Smooth muscle cell of the brain vasculature (primary cell): ENCODE measurements around the gene SH3D19.
"Not testable (repeated sequence)": the region's sequence is repeated elsewhere in the genome, so short reads cannot be mapped to it uniquely, and the experiment has no call there.

Experiments used
- DNase-seq: peaks from one replicate; pipeline ENCODE4 v3.0.0-alpha.2; 2012; ENCODE audit warnings: low read depth, low spot score

The SH3D19 gene

DNA sequence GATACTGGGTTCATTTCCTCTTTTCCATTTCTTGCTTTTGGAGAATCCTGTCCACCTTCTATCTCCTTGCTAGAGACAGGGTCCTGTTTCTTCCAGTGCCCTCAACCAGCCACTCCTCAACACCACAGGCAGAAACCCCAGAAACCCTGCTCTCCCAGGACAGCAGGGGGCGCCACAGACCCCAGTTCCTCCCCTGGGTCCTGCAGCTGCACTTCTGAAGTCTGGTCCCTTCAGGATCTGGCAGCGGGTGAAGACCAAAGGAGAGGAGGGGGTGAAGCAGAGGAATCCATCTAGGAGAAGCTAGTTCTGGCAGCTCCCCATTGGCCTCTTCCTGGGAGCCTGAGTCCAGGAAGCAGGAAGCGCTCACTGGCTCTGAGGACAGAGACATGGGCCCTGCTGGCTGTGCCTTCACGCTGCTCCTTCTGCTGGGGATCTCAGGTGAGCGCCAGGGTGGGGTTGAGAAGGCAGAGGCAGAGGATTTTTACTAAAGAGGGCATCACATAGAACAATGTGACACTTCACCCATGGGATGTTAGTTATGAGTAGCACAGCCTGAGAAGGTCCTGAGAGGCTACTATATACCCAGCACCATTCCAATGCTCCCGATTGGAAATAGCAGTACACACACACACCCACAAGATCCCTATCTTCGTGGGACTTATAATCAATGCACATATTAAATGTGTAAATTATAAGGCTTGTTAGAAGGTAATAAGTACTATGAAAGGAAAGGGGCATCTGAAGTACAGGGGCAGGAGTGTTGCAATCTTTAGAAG is 48.4 kb downstream of the SH3D19 start, which contains the start of gene PRSS48:
PRSS48 (plus strand) TSS at position 375 of the 776 bp plus-strand sequence; CDS start at position 387, 12 bp downstream.
- peak; percentile 20 for DNase-seq

DNA sequence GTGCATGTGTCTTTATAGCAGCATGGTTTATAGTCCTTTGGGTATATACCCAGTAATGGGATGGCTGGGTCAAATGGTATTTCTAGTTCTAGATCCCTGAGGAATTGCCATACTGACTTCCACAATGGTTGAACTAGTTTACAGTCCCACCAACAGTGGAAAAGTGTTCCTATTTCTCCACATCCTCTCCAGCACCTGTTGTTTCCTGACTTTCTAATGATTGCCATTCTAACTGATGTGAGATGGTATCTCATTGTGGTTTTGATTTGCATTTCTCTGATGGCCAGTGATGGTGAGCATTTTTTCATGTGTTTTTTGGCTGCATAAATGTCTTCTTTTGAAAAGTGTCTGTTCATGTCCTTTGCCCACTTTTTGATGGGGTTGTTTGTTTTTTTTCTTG is 56.5 kb downstream of the SH3D19 start:
- not testable (repeated sequence) for DNase-seq

DNA sequence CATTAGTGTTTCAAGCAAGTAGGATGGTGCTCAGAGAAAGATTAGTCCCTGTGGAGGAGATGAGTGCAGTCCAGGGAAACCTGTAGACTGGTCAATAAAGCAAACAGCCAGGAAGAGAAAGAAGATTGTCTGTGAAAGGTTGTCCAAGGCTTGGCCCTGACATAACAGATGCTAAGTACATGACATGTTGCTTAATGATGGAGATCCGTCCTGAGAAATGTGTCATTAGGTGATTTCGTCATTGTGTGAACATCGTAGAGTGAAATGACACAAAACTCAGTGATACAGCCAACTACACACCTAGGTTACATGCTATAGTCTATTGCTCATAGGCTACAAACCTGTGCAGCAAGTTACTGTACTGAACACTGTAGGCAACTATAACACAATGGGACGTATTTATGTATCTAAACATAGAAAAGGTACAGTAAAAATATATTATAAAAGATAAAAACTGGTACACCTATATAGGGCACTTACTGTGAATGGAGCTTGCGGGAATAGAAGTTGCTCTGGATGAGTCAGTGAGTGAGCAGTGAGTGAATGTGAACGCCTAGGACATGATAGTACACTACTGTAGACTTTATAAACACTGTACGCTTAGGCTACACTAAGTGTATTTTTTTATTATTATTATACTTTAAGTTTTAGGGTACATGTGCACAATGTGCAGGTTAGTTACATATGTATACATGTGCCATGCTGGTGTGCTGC is 57.4 kb downstream of the SH3D19 start:
- DNase-seq: no peak

DNA sequence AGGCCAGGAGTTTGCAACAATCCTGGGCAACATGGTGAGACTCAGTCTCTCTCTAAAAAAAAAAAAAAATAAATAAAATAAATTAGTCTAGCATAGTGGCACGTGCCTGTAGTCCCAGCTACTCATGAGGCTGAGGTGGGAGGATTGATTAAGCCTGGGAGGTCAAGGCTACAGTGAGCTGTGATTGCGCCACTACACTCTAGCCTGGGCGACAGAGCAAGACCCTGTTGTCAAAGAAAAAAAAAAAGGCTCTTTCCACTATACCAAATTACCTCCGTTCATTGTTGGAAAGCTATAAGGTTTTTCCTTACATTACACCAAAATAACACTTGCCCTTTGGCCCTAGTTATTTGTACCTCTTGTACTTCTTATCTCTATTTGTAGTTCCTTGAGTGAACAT is 58.3 kb downstream of the SH3D19 start:
- DNase-seq: no peak

DNA sequence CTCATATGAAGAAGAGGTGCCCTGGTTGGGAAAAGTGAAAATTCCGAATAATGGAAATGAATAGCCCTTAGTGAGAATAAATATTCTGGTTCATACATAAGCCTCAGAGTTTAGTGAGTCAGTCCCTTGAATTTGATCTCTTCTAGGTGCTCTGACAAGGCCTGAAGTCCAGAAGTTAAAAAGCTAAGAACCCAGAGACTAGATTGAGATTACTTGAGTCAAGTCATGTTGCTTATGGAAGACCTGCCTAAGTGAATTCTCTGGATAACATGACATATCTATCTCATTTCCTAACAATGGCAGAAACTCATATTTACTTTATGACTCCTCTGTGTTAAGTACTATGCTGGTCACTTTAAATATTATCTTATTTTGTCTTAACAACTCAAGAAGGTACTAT is 58.9 kb downstream of the SH3D19 start:
- no peak for DNase-seq

DNA sequence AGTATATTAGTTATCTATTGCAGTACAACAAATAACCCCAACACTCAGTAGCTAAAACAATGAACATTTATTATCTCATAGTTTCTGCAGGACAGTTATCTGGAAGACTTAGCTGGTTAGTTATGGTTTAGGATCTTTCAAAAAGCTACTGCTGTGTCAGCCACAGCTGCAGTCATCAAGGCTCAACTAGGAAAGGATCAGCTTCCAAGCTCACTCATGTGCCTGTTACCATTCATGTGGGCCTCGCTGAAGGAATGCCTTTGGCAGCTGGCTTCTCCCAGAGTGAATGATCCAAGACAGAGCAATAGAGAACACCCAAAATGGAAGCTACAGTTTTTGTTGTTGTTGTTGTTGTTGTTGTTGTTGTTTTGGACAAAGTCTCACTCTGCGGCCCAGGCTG is 62.0 kb downstream of the SH3D19 start:
- no peak for DNase-seq

DNA sequence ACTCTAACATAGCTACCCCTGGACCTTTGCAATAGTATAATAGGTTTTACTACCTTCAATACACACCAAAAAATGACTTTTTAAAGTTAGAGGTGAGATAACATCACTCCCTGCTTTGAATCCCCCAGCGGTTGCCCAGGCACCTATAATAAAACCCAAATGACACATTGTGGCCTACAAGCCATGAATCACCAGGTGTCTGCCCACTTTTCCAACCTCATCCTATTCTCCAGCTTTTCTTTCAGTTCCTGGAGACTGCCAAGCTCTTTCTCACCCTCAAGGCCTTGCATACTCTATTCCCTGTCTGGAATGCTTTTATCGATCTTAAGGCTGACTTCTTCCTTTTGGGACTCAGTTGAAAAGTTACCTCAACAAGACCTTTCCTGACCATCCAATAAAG is 64.9 kb downstream of the SH3D19 start:
- DNase-seq: no peak

DNA sequence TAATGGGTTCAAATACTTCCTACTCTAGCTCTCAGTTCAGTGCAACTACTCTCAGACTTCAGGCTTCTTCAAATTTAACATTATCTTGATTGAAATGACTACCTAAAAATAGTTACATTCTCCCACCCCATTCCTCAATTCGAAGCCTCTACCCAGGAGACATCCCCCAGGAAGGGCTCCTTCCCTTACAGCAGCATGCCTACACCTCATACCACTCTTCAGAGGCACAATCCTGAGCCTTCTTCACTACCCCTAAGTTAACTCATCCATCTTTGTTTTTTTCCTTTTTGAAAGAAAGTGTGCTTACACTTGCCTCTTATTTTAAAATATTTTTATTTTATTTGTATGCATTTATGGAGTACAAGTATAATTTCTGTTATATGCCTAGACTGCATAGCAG is 65.7 kb downstream of the SH3D19 start:
- no peak for DNase-seq

DNA sequence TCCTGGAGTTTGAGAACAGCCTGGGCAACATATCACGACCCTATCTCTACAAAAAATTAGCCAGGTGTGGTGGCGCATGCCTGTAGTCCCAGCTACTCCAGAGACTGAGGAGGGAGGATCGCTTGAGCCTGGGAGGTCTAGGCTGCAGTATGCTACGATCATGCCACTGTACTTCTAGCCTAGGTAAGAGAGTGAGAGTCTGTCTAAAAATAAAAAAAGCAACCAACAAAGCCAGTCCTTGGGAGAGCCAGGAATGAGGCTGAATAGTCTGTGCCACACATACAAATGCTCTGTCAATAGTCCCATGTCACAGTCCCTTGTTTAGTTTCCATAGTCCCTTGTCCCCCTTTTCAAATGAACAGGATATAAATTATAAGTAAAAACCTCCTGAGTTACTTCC is 67.7 kb downstream of the SH3D19 start:
- DNase-seq: no peak

DNA sequence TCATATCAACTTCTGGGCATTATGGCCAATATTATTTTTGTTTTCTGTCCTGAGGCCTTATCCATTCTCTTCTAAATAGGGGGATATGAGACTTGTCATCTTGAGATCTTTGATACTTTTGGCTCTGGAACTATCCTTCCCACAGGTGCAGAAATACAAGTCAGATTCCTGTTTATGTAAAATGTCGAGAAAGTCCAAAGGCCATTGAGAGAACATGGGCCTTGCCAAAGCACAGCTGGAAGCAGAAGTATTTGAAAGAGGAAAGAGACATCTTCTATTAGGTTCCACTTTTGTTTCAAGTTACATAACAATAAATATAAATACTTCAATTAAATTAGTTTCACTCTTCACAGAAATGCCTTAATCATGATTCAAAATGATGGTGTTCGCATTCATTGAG is 69.3 kb downstream of the SH3D19 start:
- DNase-seq: peak; percentile 51

DNA sequence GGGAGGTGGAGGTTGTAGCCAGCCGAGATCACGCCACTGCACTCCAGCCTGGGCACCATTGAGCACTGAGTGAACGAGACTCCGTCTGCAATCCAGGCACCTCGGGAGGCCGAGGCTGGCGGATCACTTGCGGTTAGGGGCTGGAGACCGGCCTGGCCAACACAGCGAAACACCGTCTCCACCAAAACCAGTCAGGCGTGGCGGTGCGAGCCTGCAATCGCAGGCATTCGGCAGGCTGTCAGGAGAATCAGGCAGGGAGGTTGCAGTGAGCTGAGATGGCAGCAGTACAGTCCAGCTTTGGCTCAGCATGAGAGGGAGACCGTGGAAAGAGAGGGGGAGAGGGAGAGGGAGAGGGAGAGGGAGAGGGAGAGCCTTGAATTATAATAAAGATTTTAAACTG is 69.7 kb downstream of the SH3D19 start:
- not testable (repeated sequence) for DNase-seq

DNA sequence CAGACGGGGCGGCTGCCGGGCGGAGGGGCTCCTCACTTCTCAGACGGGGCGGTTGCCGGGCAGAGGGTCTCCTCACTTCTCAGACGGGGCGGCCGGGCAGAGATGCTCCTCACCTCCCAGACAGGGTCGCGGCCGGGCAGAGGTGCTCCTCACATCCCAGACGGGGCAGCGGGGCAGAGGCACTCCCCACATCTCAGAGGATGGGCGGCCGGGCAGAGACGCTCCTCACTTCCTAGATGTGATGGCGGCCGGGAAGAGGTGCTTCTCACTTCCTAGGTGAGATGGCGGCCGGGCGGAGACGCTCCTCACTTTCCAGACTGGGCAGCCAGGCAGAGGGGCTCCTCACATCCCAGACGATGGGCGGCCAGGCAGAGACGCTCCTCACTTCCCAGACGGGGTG is 70.2 kb downstream of the SH3D19 start:
- not testable (repeated sequence) for DNase-seq

DNA sequence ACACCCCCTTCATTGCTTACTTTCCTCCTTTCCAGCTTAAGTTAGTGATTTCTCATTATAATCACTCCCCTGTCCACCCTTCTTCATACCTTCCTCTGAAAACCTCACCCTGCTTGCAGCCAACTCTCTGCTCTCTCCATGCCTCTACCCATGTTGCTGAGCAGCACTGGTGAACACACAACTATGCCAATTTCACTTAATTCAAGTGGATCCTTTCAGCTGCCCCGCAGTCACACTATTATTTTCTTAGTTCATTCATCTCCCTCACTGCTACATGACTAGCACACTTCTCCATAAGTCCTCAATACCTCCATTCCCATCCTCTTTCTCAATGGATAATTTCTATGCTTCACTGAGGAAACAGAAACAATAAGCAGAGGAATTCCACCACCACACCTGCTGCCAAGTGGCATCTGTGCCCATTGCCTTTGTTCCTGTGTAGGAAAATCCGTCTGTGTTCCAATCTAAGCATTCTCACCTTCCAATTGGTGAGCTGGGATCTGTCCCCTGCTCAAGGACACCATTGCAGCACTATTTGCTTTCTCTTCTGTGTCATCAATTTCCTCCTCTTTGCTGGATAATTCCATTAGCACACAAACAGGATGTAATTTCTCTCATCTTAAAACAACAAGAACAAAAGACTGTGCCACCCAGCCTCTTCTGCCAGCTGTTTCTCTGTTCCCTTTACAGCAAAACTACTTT is 73.7 kb downstream of the SH3D19 start:
- no peak for DNase-seq

DNA sequence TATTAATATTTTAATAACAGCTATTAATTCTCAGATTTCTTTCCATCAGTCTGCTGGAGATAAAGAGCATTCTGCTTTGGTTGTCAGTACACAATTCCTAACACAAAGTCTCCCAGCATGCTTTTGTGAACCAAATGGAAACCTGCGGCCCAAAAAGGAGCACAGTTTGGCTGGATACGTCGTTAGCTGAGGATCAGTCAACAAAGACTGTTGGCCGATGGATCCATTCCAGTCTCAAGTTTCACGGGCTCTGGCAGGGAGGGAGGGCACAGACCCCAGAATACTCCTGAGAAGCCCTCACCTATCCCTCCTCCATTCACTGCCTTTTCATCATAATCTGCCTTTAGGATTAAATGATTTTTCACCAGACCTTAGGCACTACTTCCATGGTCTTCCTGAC is 74.7 kb downstream of the SH3D19 start:
- no peak for DNase-seq

DNA sequence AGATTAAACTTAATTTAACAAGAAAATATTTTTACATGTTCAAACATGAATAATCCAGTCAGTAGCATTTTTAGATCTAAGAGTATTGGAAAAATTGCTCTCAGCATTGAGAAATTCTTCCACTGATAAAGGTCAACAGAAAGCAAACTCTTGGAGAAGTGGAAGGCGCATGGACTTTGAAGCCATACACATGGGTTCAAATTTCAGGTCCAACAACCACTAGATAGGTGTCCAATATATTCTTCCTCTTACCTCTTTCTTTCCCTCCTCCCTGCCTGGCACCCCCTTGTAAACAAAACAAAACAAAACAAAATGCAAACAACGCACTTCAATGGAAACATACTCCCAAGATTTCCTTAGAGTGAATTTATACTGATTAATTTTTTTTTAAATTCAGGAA is 76.9 kb downstream of the SH3D19 start:
- DNase-seq: no peak

DNA sequence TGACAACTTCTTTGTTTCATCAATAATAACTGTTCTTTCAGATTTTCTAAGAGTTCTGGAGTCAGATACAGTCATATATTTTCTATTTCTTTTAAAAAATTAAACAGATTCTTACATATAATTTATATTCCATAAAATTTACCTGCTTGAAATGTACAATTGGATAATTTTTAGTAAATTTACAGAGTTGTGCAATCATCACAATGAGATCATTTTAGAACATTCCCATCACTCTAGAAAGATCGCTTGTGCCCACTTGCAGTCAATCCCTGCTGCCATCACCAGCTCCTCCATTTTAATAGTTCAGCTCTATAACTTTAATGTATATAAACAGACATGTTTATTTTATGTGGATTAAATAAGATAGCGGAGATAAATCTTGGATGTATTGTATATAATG is 78.0 kb downstream of the SH3D19 start:
- no peak for DNase-seq

DNA sequence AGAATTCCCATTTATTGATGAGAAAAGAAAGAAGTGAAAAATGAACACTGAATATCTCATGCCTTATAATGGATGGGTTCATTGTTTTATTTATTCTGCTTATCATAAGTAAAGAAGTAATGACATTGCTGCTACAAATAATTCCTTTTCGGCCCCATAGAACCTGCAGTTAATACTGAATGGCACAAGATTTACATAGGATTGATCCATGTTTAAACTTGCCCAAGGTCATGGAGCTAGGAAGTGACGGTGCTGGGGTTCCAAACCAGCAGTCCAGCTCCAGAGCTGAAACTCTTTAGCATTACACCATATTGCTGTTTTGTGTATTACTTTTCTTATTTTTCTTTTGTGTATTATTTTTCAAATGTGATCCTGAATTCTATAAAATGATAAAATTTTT is 78.7 kb downstream of the SH3D19 start:
- DNase-seq: no peak

DNA sequence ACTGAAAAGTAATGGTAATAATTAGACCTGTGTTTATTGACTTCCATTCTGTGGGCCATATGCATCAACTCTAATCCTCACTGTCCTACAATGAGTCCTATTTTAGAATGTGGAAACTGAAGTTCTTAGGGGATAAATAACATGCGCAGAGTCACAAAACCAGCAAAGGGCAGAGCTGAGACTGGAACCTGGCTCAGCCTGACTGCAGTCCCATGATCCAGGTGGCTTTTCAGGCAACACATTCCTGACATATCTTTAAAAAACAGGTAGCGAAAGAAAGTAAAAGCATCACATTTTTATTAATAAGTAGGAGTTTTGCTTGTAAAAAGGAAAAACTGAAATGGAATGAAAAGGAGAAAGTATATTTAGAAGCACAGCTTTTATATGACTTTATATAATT is 83.1 kb downstream of the SH3D19 start:
- DNase-seq: no peak

DNA sequence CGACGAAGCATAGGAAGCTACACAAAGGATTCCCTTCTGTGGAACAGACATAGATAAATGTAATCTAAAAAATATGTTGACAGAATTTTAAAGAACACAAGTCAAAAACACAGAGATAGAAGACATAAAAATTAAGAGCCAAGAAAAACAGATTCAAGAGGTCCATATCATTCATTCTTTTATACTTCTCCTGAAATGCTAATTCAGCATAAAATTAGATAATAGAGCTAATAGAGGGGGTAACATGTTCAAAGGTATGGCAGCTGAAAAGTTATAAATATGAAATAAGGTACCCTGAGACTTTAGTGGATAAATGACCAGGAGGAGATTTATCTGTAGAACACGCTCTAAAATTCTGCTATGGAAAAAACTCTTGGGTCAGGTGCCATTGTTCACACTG is 85.8 kb downstream of the SH3D19 start:
- no peak for DNase-seq

DNA sequence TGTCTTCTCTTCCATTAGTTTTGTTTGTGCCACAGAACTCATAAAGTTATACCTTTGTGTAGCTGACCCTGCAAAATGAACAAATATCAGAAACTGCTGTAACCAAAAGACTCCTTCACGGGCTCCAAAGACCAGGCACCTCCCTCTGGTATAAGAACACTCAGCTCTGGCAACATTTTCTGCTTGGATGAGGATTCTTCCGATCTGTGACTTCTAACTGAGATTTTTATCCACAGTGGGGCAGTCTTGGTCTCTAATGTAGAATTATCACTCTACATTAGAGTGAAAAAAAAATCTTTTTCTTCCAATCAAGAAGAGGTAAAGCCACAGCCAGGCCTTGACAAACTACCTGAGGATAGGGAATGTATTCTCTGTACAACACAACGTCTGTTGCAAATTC is 86.9 kb downstream of the SH3D19 start:
- no peak for DNase-seq

DNA sequence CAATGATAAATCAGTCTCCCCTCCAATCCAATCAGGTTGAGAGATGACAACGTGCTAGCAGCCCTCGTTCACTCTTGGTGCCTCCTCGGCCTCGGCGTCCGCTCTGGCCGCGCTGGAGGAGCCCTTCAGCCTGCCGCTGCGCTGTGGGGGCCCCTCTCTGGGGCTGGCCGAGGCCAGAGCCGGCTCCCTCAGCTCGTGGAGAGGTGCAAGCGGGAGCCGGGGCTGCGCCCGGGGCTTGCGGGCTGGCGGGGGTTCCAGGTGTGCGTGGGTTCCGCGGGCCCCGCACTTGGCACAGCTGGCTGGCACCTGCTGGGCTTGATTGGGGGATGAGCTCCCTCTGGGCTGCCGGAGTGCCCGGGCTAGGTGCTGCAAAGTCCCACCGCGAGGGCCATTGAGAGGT is 89.4 kb downstream of the SH3D19 start:
- DNase-seq: no peak

DNA sequence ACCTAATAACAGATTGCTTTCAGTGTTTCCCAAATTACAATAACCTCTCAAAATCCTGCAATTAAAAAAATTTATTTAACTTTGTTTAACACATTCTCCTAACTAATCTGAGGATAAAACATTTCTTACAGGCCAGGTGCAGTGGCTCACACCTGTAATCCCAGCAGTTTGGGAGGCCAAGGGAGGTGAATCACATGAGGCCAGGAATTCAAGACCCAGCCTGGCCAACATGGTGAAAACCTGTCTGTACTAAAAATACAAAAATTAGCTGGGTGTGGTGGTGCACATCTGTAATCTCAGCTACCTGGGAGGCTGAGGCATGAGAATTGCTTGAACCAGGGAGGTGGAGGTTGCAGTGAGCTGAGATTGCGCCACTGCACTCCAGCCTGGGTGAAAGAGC is 90.0 kb downstream of the SH3D19 start:
- DNase-seq: not testable (repeated sequence)

DNA sequence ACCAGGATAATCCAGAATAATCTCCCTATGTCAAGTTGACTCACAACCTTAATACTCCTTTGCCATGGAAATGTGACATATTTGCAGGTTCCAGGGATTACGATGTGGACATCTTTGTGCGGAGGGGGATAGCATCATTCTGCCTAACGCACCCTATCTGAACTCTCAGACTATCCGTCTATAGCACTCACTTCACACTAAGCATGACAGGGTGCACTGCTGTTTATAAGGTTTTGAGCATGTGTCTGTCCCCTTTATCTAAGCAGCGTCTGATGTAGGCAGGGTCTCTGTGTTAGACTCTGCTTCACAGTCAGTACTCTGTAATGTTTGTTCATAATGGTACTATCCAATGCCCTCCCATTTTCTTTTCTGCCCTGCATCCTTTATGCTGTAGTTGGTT is 91.8 kb downstream of the SH3D19 start:
- DNase-seq: no peak
